Hepatocyte (in vitro differentiated cells): ENCODE measurements around the gene FAM120B.

Source experiments
- CTCF ChIP-seq: fragments of 200-600 bp; sonication (generic); IDR thresholded peaks from 2 replicates; pipeline ENCODE4 v1.5.1; 2016; ENCODE audit warnings: antibody characterized with exemption, mild to moderate bottlenecking; ENCODE audit not compliant: poor library complexity
- EZH2 ChIP-seq: fragments of 200-600 bp; sonication (generic); IDR thresholded peaks from 2 replicates; pipeline ENCODE4 v1.6.1; 2016; ENCODE audit warnings: antibody characterized with exemption, mild to moderate bottlenecking, borderline replicate concordance
- EZH2phosphoT487 ChIP-seq: fragments of 200-600 bp; sonication (generic); IDR thresholded peaks from one replicate; pipeline ENCODE4 v1.6.1; 2018; ENCODE audit warnings: antibody characterized with exemption, mild to moderate bottlenecking, low read depth, moderate library complexity; ENCODE audit not compliant: unreplicated experiment, severe bottlenecking

GRCh38 chr6:170273681-170274080, 32.9 kb upstream of the FAM120B start:
- TF ChIP-seq CTCF (no peak), EZH2 (no peak), EZH2phosphoT487 (no peak)
